HepG2 (cell line): ENCODE measurements around the gene CNOT2. TPM values are rescaled to one million over a fixed set of nuclear protein-coding genes. Genes with fewer than 3 reads are reported as not detected.

Experiments used
- ATAC-seq: fragments of 200-7000 bp; cut with Tn5 transposase; 3 replicates; pipeline ENCODE4 v1.9.1; 2020; ENCODE audit warnings: mild to moderate bottlenecking, moderate library complexity
- BruUV-seq: library from RNA; stranded (reverse); fragments of 400-500 nt; replicated peaks from 2 replicates; lab custom pipeline; 2021; lab: Mats Ljungman, UMichigan
- CTCF ChIA-PET: fragments of 300-600 bp; formaldehyde crosslinking; extraction: SDS; loops from one replicate; lab custom pipeline; 2021; ENCODE audit warnings: low total read pairs, inconsistent platforms, low intra/inter-chr PET ratio; lab: Yijun Ruan, JAX
- POLR2A ChIA-PET: fragments of 350-600 bp; sonication (Branson Sonifier 250); formaldehyde crosslinking; loops from one replicate; lab custom pipeline; 2020; ENCODE audit warnings: antibody characterized with exemption, inconsistent platforms; lab: Yijun Ruan, JAX
- DNase-seq: peaks from one replicate; pipeline ENCODE4 v3.0.0-alpha.2; 2015; ENCODE audit warnings: low spot score
- FAIRE-seq: peaks from 3 replicates; lab custom pipeline; 2011; peaks lifted over from hg19 to GRCh38; lab: Jason Lieb, UNC
- H2AFZ ChIP-seq: one replicate; pipeline ENCODE4 v1.6.1; 2011; ENCODE audit warnings: low read length, inconsistent platforms
- H3K27ac ChIP-seq: fragments of 300-600 bp; 3 replicates; pipeline ENCODE4 v1.8.0; 2011; ENCODE audit warnings: mixed run types, mild to moderate bottlenecking, mixed read lengths, low read length, inconsistent platforms; ENCODE audit not compliant: insufficient read depth; ENCODE audit errors: extremely low read length
- H3K27me3 ChIP-seq, 2 experiments: fragments of 200-600 bp in 1 of 2; 2 replicates in 1 of 2; 3 replicates in 1 of 2; pipeline versions ENCODE4 v1.6.0 to v1.8.0; 2011; ENCODE audit warnings: low read length in 2 of 2, mild to moderate bottlenecking in 2 of 2, moderate library complexity in 2 of 2, inconsistent platforms in 1 of 2; ENCODE audit not compliant: insufficient read depth in 2 of 2, control insufficient read depth in 1 of 2
- H3K36me3 ChIP-seq, 2 experiments: fragments of 200-600 bp in 1 of 2; replicated peaks in 1 of 2; 2 replicates in 1 of 2; 3 replicates in 1 of 2; pipeline versions ENCODE4 v1.5.1 to v1.8.0; 2011; ENCODE audit warnings: low read length in 2 of 2, inconsistent platforms in 1 of 2; ENCODE audit not compliant: insufficient read depth in 2 of 2, control insufficient read depth in 1 of 2
- H3K4me1 ChIP-seq: 2 replicates; pipeline ENCODE4 v1.5.1; 2012; ENCODE audit warnings: low read length, inconsistent platforms; ENCODE audit not compliant: insufficient read depth
- H3K4me2 ChIP-seq: 2 replicates; pipeline ENCODE4 v1.6.0; 2011; ENCODE audit warnings: low read depth, low read length, inconsistent platforms
- H3K4me3 ChIP-seq, 3 experiments: fragments of 200-600 bp in 1 of 3; sonication (generic), shearing (Covaris generic) in 1 of 3; replicated peaks in 1 of 3; 2 replicates each; pipeline ENCODE4 v1.5.1; 2011 to 2016; ENCODE audit warnings: low read length in 3 of 3, inconsistent platforms in 2 of 3, low read depth in 2 of 3, mild to moderate bottlenecking in 2 of 3, control low read depth in 1 of 3, mixed read lengths in 1 of 3; ENCODE audit not compliant: insufficient read depth in 1 of 3
- H3K79me2 ChIP-seq: one replicate; pipeline ENCODE4 v1.6.1; 2011; ENCODE audit warnings: low read length, inconsistent platforms; ENCODE audit not compliant: insufficient read depth
- H3K9ac ChIP-seq: 2 replicates; pipeline ENCODE4 v1.6.0; 2011; ENCODE audit warnings: mild to moderate bottlenecking, low read depth, low read length, inconsistent platforms; ENCODE audit not compliant: insufficient read depth
- H3K9me3 ChIP-seq: 2 replicates; pipeline ENCODE4 v1.5.1; 2012; ENCODE audit warnings: mild to moderate bottlenecking, low read length
- H4K20me1 ChIP-seq: 2 replicates; pipeline ENCODE4 v1.6.0; 2011; ENCODE audit warnings: inconsistent platforms, mild to moderate bottlenecking, low read length, moderate library complexity; ENCODE audit not compliant: insufficient read depth
- ATF7 ChIP-seq, 2 experiments: fragments of 450-650 bp in 1 of 2; sonication (generic) in 1 of 2; formaldehyde crosslinking in 1 of 2; IDR thresholded peaks; 2 replicates each; pipeline versions ENCODE4 v1.4.0 to v1.6.1; 2016 to 2020; ENCODE audit warnings: antibody characterized with exemption in 1 of 2, mild to moderate bottlenecking in 1 of 2, missing genetic modification reagents in 1 of 2
- PPARG ChIP-seq: conservative IDR thresholded peaks from 2 replicates; pipeline ENCODE4 v1.6.1; 2016; ENCODE audit warnings: missing biosample characterization, missing genetic modification reagents
- WGBS: methylation state at CpG from one replicate; pipeline ENCODE4 v1.1.6; 2017; ENCODE audit warnings: low lambda C conversion rate; 5-methylcytosine and 5-hydroxymethylcytosine counted together
- in situ Hi-C: cut with HindIII; loops from 2 replicates; pipeline ENCODE4 v1.10.0; 2017; ENCODE audit warnings: low pct_unique_long_range_greater_than_20kb; ENCODE audit not compliant: extremely low pct_ligation_motif_present
- intact Hi-C: fragments of 100-400 bp; cut with micrococcal nuclease; formaldehyde crosslinking; loops from one replicate; pipeline ENCODE4 v1.10.0; 2022; ENCODE audit not compliant: unreplicated experiment
- polyA plus RNA-seq, 8 experiments: library from polyadenylated mRNA; depleted of rRNA in 3 of 8; stranded (reverse) in 7 of 8; unstranded in 1 of 8; fragments of >200 nt; fragmentation: Illumina TruSeq in 4 of 8; extraction: Trizol in 4 of 8; gene quantifications; 2 replicates each; pipeline versions ENCODE4 v1.2.1 to v1.2.3, GENCODE V29; 2011 to 2016; ENCODE audit warnings: low read depth in 4 of 8, missing spikeins in 1 of 8, mixed read lengths in 1 of 8; ENCODE audit not compliant: insufficient read depth in 1 of 8
- total RNA-seq, 5 experiments: library from RNA; depleted of rRNA; stranded (reverse); fragments of >200 nt; fragmentation: Illumina TruSeq; extraction: Trizol; gene quantifications; 2 replicates each; pipeline ENCODE4 v1.2.3, GENCODE V29; 2016; ENCODE audit warnings: low read depth in 1 of 5
- TF ChIP-seq, protein P1 (sequence below), 2 experiments: fragments of 450-650 bp in 1 of 2; sonication (generic) in 1 of 2; formaldehyde crosslinking in 1 of 2; IDR thresholded peaks; 2 replicates each; pipeline versions ENCODE4 v1.6.1 to v1.8.0; 2016 to 2022; ENCODE audit warnings: antibody characterized with exemption in 1 of 2, mild to moderate bottlenecking in 1 of 2, missing genetic modification reagents in 1 of 2

The CNOT2 gene
- total and polyA plus RNA-seq, 2 of the 13 experiments (the other 11 are each of a cell fraction or from before 2014, with no cell fraction given), result 54.5 to 76.6 TPM

DNA sequence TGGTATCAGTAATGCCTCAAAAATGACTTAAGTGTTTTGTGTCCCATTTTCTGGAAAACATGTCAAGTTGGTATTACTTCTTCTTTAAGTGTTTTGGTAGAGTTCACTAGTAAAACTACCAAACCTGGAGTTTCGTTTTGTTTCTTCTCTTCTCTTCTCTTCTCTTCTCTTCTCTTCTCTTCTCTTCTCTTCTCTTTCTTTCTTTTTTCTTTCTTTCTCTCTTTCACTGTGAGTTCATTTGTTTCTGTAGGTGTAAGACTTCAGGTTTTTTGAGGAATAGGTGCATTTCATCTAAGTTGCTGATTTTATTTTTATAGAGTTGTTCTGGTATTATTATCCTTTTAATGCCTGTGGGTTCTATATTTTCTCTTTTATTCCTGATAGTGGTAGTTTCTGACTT lies 21.9 kb downstream of the CNOT2 start (continued):
- no peak for TF ChIP-seq PPARG

DNA sequence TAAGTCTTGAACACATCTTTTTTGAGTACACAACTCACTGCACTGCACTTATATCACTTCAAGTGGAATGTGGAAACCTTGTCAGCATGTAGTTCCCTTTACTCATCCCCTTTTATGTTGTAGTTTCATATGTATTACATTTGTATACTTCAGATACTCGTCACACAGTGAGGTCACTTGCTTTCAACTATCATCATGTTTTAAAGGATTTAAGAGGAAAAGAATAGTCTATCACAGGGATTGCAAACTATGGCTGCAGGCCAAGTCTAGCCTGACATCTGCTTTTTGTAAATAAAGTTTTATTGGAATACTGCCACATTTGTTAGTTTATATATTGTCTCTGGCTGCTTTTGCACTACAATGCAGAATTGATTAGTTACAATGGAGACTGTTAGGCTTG lies 24.3 kb downstream of the CNOT2 start:
- Histone ChIP-seq H3K27ac (no peak overlapping the region), H3K36me3 (no peaks in the 10 kb centered on the region), H3K4me2 (no peak overlapping the region), H2AFZ (no peak overlapping the region), H4K20me1 (peaks cover 44% of the 10 kb centered on the region), H3K4me1 (peaks cover 67% of the 10 kb centered on the region), H3K4me3 (no peak overlapping the region), H3K9ac (no peak overlapping the region), H3K79me2 (peaks cover 100% of the 10 kb centered on the region), H3K27me3 (no peaks in the 10 kb centered on the region), H3K9me3 (no peaks in the 10 kb centered on the region)
- FAIRE-seq (no peak), DNase-seq (no peak), ATAC-seq (no peak)
- intact Hi-C loops (no loop called here), in situ Hi-C loops (no loop called here)
- CTCF ChIA-PET, result no interaction called here
- BruUV-seq, result no TSS peak
- no peak for TF ChIP-seq ATF7 (IDR thresholded peaks at IDR 0.05)
- no peak for TF ChIP-seq ATF7 (CRISPR knock-in tag; IDR thresholded peaks at IDR 0.05)
- TF ChIP-seq, protein P1, sequence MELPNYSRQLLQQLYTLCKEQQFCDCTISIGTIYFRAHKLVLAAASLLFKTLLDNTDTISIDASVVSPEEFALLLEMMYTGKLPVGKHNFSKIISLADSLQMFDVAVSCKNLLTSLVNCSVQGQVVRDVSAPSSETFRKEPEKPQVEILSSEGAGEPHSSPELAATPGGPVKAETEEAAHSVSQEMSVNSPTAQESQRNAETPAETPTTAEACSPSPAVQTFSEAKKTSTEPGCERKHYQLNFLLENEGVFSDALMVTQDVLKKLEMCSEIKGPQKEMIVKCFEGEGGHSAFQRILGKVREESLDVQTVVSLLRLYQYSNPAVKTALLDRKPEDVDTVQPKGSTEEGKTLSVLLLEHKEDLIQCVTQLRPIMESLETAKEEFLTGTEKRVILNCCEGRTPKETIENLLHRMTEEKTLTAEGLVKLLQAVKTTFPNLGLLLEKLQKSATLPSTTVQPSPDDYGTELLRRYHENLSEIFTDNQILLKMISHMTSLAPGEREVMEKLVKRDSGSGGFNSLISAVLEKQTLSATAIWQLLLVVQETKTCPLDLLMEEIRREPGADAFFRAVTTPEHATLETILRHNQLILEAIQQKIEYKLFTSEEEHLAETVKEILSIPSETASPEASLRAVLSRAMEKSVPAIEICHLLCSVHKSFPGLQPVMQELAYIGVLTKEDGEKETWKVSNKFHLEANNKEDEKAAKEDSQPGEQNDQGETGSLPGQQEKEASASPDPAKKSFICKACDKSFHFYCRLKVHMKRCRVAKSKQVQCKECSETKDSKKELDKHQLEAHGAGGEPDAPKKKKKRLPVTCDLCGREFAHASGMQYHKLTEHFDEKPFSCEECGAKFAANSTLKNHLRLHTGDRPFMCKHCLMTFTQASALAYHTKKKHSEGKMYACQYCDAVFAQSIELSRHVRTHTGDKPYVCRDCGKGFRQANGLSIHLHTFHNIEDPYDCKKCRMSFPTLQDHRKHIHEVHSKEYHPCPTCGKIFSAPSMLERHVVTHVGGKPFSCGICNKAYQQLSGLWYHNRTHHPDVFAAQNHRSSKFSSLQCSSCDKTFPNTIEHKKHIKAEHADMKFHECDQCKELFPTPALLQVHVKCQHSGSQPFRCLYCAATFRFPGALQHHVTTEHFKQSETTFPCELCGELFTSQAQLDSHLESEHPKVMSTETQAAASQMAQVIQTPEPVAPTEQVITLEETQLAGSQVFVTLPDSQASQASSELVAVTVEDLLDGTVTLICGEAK (IDR thresholded peaks at IDR 0.05), result peak; percentile 52
- TF ChIP-seq, protein P1 (CRISPR knock-in tag; IDR thresholded peaks at IDR 0.05), result peak; percentile 84; the same call in 1 of the 2 replicates
- POLR2A ChIA-PET, result no interaction called here
- 97% methylated on average over 1 of the region's 1 CpG for WGBS
